WTC11 (cell line): ENCODE data around the gene CENPN.

Experiments
- CREB1 ChIP-seq: sonication (generic); formaldehyde crosslinking; IDR thresholded peaks from 2 replicates; pipeline ENCODE4 v1.8.0; 2023; ENCODE audit warnings: mild to moderate bottlenecking, missing genetic modification reagents
- NR3C1 ChIP-seq: sonication (generic); formaldehyde crosslinking; conservative IDR thresholded peaks from 2 replicates; pipeline ENCODE4 v1.8.1; 2023; ENCODE audit warnings: low read depth, mild to moderate bottlenecking, missing genetic modification reagents
- ZSCAN18 ChIP-seq: fragments of 250-450 bp; sonication (Bioruptor Pico); IDR thresholded peaks from 2 replicates; pipeline ENCODE4 v2.1.2; 2022; ENCODE audit warnings: mild to moderate bottlenecking, moderate library complexity
- TF ChIP-seq, protein P1 (sequence below): sonication (generic); formaldehyde crosslinking; IDR thresholded peaks from 2 replicates; pipeline ENCODE4 v1.8.1; 2022; ENCODE audit warnings: low read depth, missing genetic modification reagents, borderline replicate concordance

GRCh38 chr16:81035398-81035974 lies 28.5 kb downstream of the CENPN start, which contains the start of gene ATMIN:
- TF ChIP-seq, protein P1, sequence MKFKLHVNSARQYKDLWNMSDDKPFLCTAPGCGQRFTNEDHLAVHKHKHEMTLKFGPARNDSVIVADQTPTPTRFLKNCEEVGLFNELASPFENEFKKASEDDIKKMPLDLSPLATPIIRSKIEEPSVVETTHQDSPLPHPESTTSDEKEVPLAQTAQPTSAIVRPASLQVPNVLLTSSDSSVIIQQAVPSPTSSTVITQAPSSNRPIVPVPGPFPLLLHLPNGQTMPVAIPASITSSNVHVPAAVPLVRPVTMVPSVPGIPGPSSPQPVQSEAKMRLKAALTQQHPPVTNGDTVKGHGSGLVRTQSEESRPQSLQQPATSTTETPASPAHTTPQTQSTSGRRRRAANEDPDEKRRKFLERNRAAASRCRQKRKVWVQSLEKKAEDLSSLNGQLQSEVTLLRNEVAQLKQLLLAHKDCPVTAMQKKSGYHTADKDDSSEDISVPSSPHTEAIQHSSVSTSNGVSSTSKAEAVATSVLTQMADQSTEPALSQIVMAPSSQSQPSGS (CRISPR knock-in tag), result no peak
- TF ChIP-seq CREB1 (CRISPR knock-in tag) (no peak), ZSCAN18 (CRISPR knock-in tag) (no peak), NR3C1 (CRISPR knock-in tag) (no peak)
